HepG2 (cell line): Measurements from ENCODE around the gene INHA. TPM values are rescaled to one million over a fixed set of nuclear protein-coding genes. Genes with fewer than 3 reads are reported as not detected.

Source experiments
- BRD4 ChIP-seq: sonication (generic); formaldehyde crosslinking; IDR thresholded peaks from 2 replicates; pipeline ENCODE4 v1.4.0; 2020; ENCODE audit warnings: missing genetic modification reagents
- CHCHD3 ChIP-seq: sonication (generic); formaldehyde crosslinking; IDR thresholded peaks from 2 replicates; pipeline ENCODE4 v1.8.0; 2022; ENCODE audit warnings: mild to moderate bottlenecking, missing genetic modification reagents, moderate library complexity
- DR1 ChIP-seq: sonication (generic); formaldehyde crosslinking; IDR thresholded peaks from 2 replicates; pipeline ENCODE4 v1.8.0; 2021; ENCODE audit warnings: mild to moderate bottlenecking, missing genetic modification reagents, inconsistent platforms
- FOSL1 ChIP-seq: sonication (generic); formaldehyde crosslinking; IDR thresholded peaks from 2 replicates; pipeline ENCODE4 v1.9.0; 2021; ENCODE audit warnings: missing genetic modification reagents, borderline replicate concordance
- FOSL2 ChIP-seq: sonication (generic); formaldehyde crosslinking; IDR thresholded peaks from 2 replicates; pipeline ENCODE4 v1.4.0; 2020; ENCODE audit warnings: missing genetic modification reagents
- HCFC1 ChIP-seq: fragments of 150-350 bp; IDR thresholded peaks from 2 replicates; pipeline ENCODE4 v1.6.1; 2014; ENCODE audit warnings: low read depth, low read length
- HIVEP1 ChIP-seq: sonication (generic); formaldehyde crosslinking; IDR thresholded peaks from 2 replicates; pipeline ENCODE4 v1.4.0; 2020; ENCODE audit warnings: mild to moderate bottlenecking, missing genetic modification reagents
- HMGXB4 ChIP-seq, 2 experiments: sonication (generic) in 1 of 2; formaldehyde crosslinking in 1 of 2; IDR thresholded peaks; 2 replicates each; pipeline versions ENCODE4 v1.4.0 to v1.6.1; 2018 to 2020; ENCODE audit warnings: missing genetic modification reagents in 2 of 2, borderline replicate concordance in 1 of 2, low read depth in 1 of 2, mild to moderate bottlenecking in 1 of 2, missing biosample characterization in 1 of 2
- MED13 ChIP-seq: sonication (generic); formaldehyde crosslinking; IDR thresholded peaks from 2 replicates; pipeline ENCODE4 v1.5.0; 2020; ENCODE audit warnings: missing genetic modification reagents
- NFE2L1 ChIP-seq: sonication (generic); formaldehyde crosslinking; IDR thresholded peaks from 2 replicates; pipeline ENCODE4 v1.4.0; 2020; ENCODE audit warnings: missing genetic modification reagents, mild to moderate bottlenecking, borderline replicate concordance
- PRDM4 ChIP-seq: sonication (generic); formaldehyde crosslinking; IDR thresholded peaks from 2 replicates; pipeline ENCODE4 v1.9.0; 2021; ENCODE audit warnings: missing genetic modification reagents, borderline replicate concordance
- TCF7L2 ChIP-seq: IDR thresholded peaks from 2 replicates; pipeline ENCODE4 v1.6.1; 2011; ENCODE audit warnings: mild to moderate bottlenecking, low read depth, low read length, moderate library complexity
- TFAP4 ChIP-seq: sonication (generic); IDR thresholded peaks from 2 replicates; pipeline ENCODE4 v1.6.1; 2016; ENCODE audit warnings: low read depth, borderline replicate concordance
- ZNF235 ChIP-seq: sonication (generic); formaldehyde crosslinking; IDR thresholded peaks from 2 replicates; pipeline ENCODE4 v1.8.1; 2023; ENCODE audit warnings: mild to moderate bottlenecking, missing genetic modification reagents, borderline replicate concordance
- ZNF331 ChIP-seq: sonication (generic); formaldehyde crosslinking; IDR thresholded peaks from 2 replicates; pipeline ENCODE4 v1.4.0; 2020; ENCODE audit warnings: missing genetic modification reagents
- ZNF33B ChIP-seq: sonication (generic); formaldehyde crosslinking; IDR thresholded peaks from 2 replicates; pipeline ENCODE4 v1.5.1; 2020; ENCODE audit warnings: mild to moderate bottlenecking, missing genetic modification reagents
- ZNF567 ChIP-seq: sonication (generic); formaldehyde crosslinking; IDR thresholded peaks from 2 replicates; pipeline ENCODE4 v1.8.1; 2023; ENCODE audit warnings: mild to moderate bottlenecking, missing genetic modification reagents, borderline replicate concordance
- ZNF687 ChIP-seq: sonication (generic); formaldehyde crosslinking; IDR thresholded peaks from 2 replicates; pipeline ENCODE4 v1.5.1; 2020; ENCODE audit warnings: mild to moderate bottlenecking, missing genetic modification reagents, moderate library complexity
- ZNF768 ChIP-seq: sonication (generic); formaldehyde crosslinking; IDR thresholded peaks from 2 replicates; pipeline ENCODE4 v1.4.0; 2020; ENCODE audit warnings: missing genetic modification reagents
- ZNF772 ChIP-seq: sonication (generic); formaldehyde crosslinking; IDR thresholded peaks from 2 replicates; pipeline ENCODE4 v1.5.0; 2020; ENCODE audit warnings: mild to moderate bottlenecking, missing genetic modification reagents
- polyA plus RNA-seq, 8 experiments: library from polyadenylated mRNA; depleted of rRNA in 3 of 8; stranded (reverse) in 7 of 8; unstranded in 1 of 8; fragments of >200 nt; fragmentation: Illumina TruSeq in 4 of 8; extraction: Trizol in 4 of 8; gene quantifications; 2 replicates each; pipeline versions ENCODE4 v1.2.1 to v1.2.3, GENCODE V29; 2011 to 2016; ENCODE audit warnings: low read depth in 4 of 8, missing spikeins in 1 of 8, mixed read lengths in 1 of 8; ENCODE audit not compliant: insufficient read depth in 1 of 8
- total RNA-seq, 5 experiments: library from RNA; depleted of rRNA; stranded (reverse); fragments of >200 nt; fragmentation: Illumina TruSeq; extraction: Trizol; gene quantifications; 2 replicates each; pipeline ENCODE4 v1.2.3, GENCODE V29; 2016; ENCODE audit warnings: low read depth in 1 of 5

INHA gene
- total and polyA plus RNA-seq, 2 of the 13 experiments (the other 11 are each of a cell fraction or from before 2014, with no cell fraction given): 4.1 to 15.2 TPM

GRCh38 chr2:219572237-219573001 lies at the start of gene INHA (continued):
- TF ChIP-seq ZNF772 (CRISPR knock-in tag) (no peak; the same call in 1 of the 2 replicates), HIVEP1 (CRISPR knock-in tag) (peak; percentile 10; the same call in 1 of the 2 replicates), PRDM4 (CRISPR knock-in tag) (no peak), ZNF567 (CRISPR knock-in tag) (0 out of 2 replicates have a peak, but pooled peaks have one; percentile 46), MED13 (CRISPR knock-in tag) (no peak), FOSL2 (no peak), HCFC1 (no peak), ZNF33B (no peak), ZNF768 (peak; percentile 29; the same call in 1 of the 2 replicates), ZNF331 (CRISPR knock-in tag) (no peak), TCF7L2 (no peak), NFE2L1 (CRISPR knock-in tag) (peak; percentile 77; the same call in 1 of the 2 replicates), ZNF687 (CRISPR knock-in tag) (peak; percentile 20), BRD4 (CRISPR knock-in tag) (no peak), FOSL1 (CRISPR knock-in tag) (0 out of 2 replicates have a peak, but pooled peaks have one; percentile 9), ZNF235 (CRISPR knock-in tag) (0 out of 2 replicates have a peak, but pooled peaks have one; percentile 4), TFAP4 (no peak), CHCHD3 (0 out of 2 replicates have a peak, but pooled peaks have one; percentile 60), HMGXB4 (CRISPR knock-in tag; IDR thresholded peaks at IDR 0.05; ENCODE audit: borderline replicate concordance in 1 of 2, low read depth in 1 of 2) (0 out of 4 replicates have a peak, but pooled peaks of 1 of the 2 experiments have one; percentile 5), DR1 (CRISPR knock-in tag) (no peak)
